ENCODE results near the gene HARS2.
"Not testable (repeated sequence)": the region's sequence is repeated elsewhere in the genome, so short reads cannot be mapped to it uniquely, and the experiment has no call there.

HARS2 gene

DNA sequence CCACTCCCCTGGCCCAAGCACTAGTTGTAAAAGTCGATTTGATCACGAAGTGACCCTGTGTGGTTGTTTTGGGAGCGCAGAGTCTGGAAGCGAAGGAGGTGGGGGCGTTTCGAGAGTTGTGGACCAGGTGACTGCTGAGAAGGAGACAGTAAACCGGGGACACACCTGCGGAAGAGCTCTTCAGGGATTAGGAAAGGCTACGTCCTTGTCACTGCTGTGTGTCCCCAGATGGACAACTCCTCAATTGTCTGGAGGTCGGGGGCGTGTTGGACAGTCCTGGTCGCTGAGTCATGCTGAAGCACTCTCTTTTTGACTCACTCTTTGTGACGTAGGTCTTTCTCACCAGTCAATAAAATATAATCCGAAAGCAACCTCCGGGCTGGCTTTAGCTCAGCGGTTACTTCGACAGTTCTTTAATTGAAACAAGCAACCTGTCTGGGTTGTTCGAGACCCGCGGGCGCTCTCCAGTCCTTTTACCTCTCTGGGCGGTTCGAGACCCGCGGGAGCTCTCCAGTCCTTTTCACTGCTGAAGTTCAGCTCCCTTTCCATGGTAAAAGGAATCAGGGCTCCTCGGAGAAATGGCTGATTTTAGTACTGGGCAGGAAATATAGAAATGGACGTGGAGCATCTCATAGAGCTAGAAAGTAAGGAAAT lies 19.8 kb downstream of the HARS2 start:
- no peak for TF ChIP-seq EZH2phosphoT487 (conservative IDR thresholded peaks at IDR 0.05; ENCODE audit: low read length)
- TF ChIP-seq, protein P1, sequence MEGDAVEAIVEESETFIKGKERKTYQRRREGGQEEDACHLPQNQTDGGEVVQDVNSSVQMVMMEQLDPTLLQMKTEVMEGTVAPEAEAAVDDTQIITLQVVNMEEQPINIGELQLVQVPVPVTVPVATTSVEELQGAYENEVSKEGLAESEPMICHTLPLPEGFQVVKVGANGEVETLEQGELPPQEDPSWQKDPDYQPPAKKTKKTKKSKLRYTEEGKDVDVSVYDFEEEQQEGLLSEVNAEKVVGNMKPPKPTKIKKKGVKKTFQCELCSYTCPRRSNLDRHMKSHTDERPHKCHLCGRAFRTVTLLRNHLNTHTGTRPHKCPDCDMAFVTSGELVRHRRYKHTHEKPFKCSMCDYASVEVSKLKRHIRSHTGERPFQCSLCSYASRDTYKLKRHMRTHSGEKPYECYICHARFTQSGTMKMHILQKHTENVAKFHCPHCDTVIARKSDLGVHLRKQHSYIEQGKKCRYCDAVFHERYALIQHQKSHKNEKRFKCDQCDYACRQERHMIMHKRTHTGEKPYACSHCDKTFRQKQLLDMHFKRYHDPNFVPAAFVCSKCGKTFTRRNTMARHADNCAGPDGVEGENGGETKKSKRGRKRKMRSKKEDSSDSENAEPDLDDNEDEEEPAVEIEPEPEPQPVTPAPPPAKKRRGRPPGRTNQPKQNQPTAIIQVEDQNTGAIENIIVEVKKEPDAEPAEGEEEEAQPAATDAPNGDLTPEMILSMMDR (IDR thresholded peaks at IDR 0.05; ENCODE audit: insufficient read depth, low read length, poor library complexity, severe bottlenecking): no peak
- Histone ChIP-seq H3K79me2 (ENCODE audit: insufficient read depth, low read length) (no peaks in the 10 kb centered on the region), H3K4me2 (ENCODE audit: low read depth, low read length, poor library complexity, severe bottlenecking) (no peak overlapping the region), H3F3A (ENCODE audit: insufficient read depth) (0 out of 2 replicates have a peak, but pooled peaks cover 7% of the 10 kb centered on the region), H3K9me3 (ENCODE audit: insufficient read depth, low read length) (no peaks in the 10 kb centered on the region), H3K9ac (ENCODE audit: low read length) (no peak overlapping the region), H3K4me3 (ENCODE audit: insufficient read depth, low read length, poor library complexity, severe bottlenecking) (no peak overlapping the region), H2AFZ (ENCODE audit: low read depth, low read length, severe bottlenecking) (no peak overlapping the region), H3K9me2 (replicated peaks; ENCODE audit: insufficient read depth, low read length) (no peaks in the 10 kb centered on the region), H3K27ac (ENCODE audit: low read depth, low read length) (no peak overlapping the region), H3K27me3 (ENCODE audit: low read length) (no peaks in the 10 kb centered on the region), H4K20me1 (ENCODE audit: low read depth, low read length) (no peaks in the 10 kb centered on the region), H3K36me3 (ENCODE audit: low read length) (no peaks in the 10 kb centered on the region; the same call in 1 of the 2 replicates)

DNA sequence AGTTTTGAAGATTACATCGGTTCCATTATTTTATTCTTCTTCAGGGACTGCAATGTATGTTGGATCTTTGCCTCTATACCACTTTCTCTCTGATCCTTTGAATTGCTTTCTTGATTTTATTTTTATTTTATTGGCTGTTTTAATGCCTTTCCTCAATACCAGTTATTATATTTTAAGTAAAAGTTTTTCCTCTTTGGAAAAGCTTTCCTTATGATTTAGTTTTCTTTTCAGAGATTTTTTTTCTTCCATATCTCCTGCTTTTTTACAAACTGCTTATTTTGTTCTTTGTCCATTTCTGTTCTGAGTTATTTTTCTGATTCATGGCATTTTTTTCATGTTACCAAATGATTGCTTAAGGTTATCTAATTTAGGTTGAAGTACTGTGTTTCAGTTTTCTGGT lies 20.5 kb downstream of the HARS2 start:
- no peak overlapping the region for H3K9ac ChIP-seq (ENCODE audit: low read length)
- TF ChIP-seq, protein P1 (IDR thresholded peaks at IDR 0.05; ENCODE audit: insufficient read depth, low read length, poor library complexity, severe bottlenecking): no peak
- no peak for TF ChIP-seq EZH2phosphoT487 (conservative IDR thresholded peaks at IDR 0.05; ENCODE audit: low read length)
- no peaks in the 10 kb centered on the region for H3K9me2 ChIP-seq (replicated peaks; ENCODE audit: insufficient read depth, low read length)
- no peaks in the 10 kb centered on the region for H3K9me3 ChIP-seq (ENCODE audit: insufficient read depth, low read length)
- no peaks in the 10 kb centered on the region for H3K27me3 ChIP-seq (ENCODE audit: low read length)
- H2AFZ ChIP-seq (ENCODE audit: low read depth, low read length, severe bottlenecking): no peak overlapping the region
- H3K79me2 ChIP-seq (ENCODE audit: insufficient read depth, low read length): no peaks in the 10 kb centered on the region
- no peaks in the 10 kb centered on the region for H4K20me1 ChIP-seq (ENCODE audit: low read depth, low read length)
- no peak overlapping the region for H3K27ac ChIP-seq (ENCODE audit: low read depth, low read length)
- H3F3A ChIP-seq (ENCODE audit: insufficient read depth): no peaks in the 10 kb centered on the region
- no peak overlapping the region for H3K4me2 ChIP-seq (ENCODE audit: low read depth, low read length, poor library complexity, severe bottlenecking)
- H3K4me3 ChIP-seq (ENCODE audit: insufficient read depth, low read length, poor library complexity, severe bottlenecking): no peak overlapping the region
- H3K36me3 ChIP-seq (ENCODE audit: low read length): no peaks in the 10 kb centered on the region

DNA sequence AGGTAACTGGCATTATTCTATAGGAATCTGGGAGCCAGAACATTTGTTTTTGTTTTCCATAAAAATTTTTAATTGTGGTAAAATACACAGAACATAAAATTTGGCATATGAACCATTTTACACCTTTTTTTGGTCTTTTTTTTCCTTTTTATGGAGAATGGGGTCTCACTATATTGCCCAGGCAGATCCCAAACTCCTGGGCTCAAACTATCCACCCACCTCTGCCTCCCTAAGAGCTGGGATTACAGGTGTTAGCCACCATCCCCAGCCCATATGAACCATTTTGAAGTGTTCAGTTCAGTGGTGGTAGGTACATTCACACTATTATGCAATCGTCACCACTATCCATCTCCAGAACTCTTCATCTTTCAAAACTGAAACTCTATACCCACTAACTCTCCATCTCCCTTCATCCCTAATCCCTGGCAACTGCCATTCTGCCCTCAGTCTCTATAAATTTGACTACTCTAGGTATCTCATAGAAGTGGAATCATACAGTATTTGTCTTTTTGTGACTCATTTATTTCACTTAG lies 22.4 kb downstream of the HARS2 start:
- H3K36me3 ChIP-seq (ENCODE audit: low read length): no peaks in the 10 kb centered on the region
- no peak overlapping the region for H3K4me2 ChIP-seq (ENCODE audit: low read depth, low read length, poor library complexity, severe bottlenecking)
- no peak overlapping the region for H3K9ac ChIP-seq (ENCODE audit: low read length)
- H2AFZ ChIP-seq (ENCODE audit: low read depth, low read length, severe bottlenecking): no peak overlapping the region
- no peaks in the 10 kb centered on the region for H3K79me2 ChIP-seq (ENCODE audit: insufficient read depth, low read length)
- no peaks in the 10 kb centered on the region for H3F3A ChIP-seq (ENCODE audit: insufficient read depth)
- H3K9me3 ChIP-seq (ENCODE audit: insufficient read depth, low read length): no peaks in the 10 kb centered on the region
- no peak overlapping the region for H3K27ac ChIP-seq (ENCODE audit: low read depth, low read length)
- no peaks in the 10 kb centered on the region for H3K9me2 ChIP-seq (replicated peaks; ENCODE audit: insufficient read depth, low read length)
- no peaks in the 10 kb centered on the region for H4K20me1 ChIP-seq (ENCODE audit: low read depth, low read length)
- H3K27me3 ChIP-seq (ENCODE audit: low read length): no peaks in the 10 kb centered on the region
- H3K4me3 ChIP-seq (ENCODE audit: insufficient read depth, low read length, poor library complexity, severe bottlenecking): no peak overlapping the region
- TF ChIP-seq EZH2phosphoT487 (conservative IDR thresholded peaks at IDR 0.05; ENCODE audit: low read length): no peak
- TF ChIP-seq, protein P1 (IDR thresholded peaks at IDR 0.05; ENCODE audit: insufficient read depth, low read length, poor library complexity, severe bottlenecking): no peak

DNA sequence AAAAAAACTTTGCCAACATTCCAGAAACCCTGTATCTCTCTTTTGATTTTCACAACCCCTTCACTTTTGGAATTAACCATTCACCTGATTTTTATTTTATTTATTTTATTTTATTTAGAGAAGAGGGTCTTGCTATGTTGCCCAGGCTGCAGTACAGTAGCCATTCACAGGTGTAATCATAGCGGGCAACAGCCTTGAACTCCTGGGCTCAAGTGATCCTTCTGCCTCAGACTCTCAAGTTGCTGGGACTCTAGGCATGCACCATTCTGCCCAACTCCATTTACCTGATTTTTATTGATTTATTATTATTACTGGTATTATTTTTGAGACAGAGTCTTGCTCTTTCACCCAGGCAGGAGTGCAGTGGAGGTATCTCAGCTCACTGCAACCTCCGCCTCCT lies 25.0 kb downstream of the HARS2 start:
- H3K36me3 ChIP-seq (ENCODE audit: low read length); H3K79me2 ChIP-seq (ENCODE audit: insufficient read depth, low read length): not testable (repeated sequence)

More for the DNA sequence above, 25.0 kb downstream of the HARS2 start:
- not testable (repeated sequence) for H3K9me3 ChIP-seq (ENCODE audit: insufficient read depth, low read length); H3F3A ChIP-seq (ENCODE audit: insufficient read depth); H3K4me3 ChIP-seq (ENCODE audit: insufficient read depth, low read length, poor library complexity, severe bottlenecking); H3K27ac ChIP-seq (ENCODE audit: low read depth, low read length); H3K27me3 ChIP-seq (ENCODE audit: low read length); H3K9me2 ChIP-seq (replicated peaks; ENCODE audit: insufficient read depth, low read length); H2AFZ ChIP-seq (ENCODE audit: low read depth, low read length, severe bottlenecking); H4K20me1 ChIP-seq (ENCODE audit: low read depth, low read length); H3K4me2 ChIP-seq (ENCODE audit: low read depth, low read length, poor library complexity, severe bottlenecking); H3K9ac ChIP-seq (ENCODE audit: low read length)

Measured in SU-DHL-6 (cell line).